HG03442 (cell line): Measurements from ENCODE around the gene TMEM245.
"Not testable (repeated sequence)": the region's sequence is repeated elsewhere in the genome, so short reads cannot be mapped to it uniquely, and the experiment has no call there.

Experiments used
- ATAC-seq: cut with Tn5 transposase; IDR thresholded peaks from one replicate; pipeline ENCODE4 v1.9.1; 2021; ENCODE audit warnings: mild to moderate bottlenecking, moderate library complexity; ENCODE audit not compliant: unreplicated experiment

Gene TMEM245

DNA sequence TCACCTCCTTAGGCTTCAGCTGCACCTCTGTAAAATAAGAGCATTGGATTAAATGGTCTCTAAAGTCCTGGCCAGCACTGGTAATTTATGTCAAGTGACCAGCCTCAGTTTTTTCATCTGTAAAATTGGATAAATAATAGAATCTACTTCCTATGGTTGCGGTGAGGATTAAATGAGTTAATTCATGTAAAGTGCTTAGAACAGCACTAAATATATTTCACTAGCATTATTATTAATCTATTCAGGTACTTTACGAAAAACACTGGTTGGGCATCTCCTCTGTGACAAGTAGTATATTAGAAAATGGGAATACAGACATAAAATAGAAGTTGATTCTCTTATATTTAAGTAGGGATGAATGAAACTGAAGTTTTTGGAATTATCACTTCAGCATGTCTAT is 13.8 kb upstream of the TMEM245 start:
- ATAC-seq = no peak

DNA sequence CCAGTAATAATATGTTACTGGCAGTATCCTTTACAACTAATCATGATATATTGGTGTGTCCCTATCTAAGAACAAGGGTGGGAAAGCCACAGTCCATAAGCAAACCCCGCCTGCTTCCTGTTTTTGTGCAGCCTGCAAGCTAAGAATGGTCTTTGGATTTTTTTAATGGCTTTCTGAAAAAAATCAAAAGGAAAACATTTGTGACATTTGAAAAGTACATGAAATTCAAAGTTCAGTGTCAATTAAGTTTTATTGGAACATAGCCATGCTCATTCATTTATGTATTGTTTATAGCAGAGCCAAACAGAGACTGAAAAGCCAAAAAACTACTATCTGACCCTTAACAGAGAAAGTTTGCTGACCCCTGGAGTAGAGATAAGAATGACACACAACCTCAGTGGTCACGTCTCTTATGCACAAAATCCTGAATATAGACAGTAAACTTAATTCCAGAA is 12.8 kb upstream of the TMEM245 start:
- no peak for ATAC-seq

GRCh38 chr9:109129470-109130197 is 9.9 kb upstream of the TMEM245 start:
- no peak for ATAC-seq

- not testable (repeated sequence) for ATAC-seq
Measured at GRCh38 chr9:109126671-109127070, 6.9 kb upstream of the TMEM245 start.

DNA sequence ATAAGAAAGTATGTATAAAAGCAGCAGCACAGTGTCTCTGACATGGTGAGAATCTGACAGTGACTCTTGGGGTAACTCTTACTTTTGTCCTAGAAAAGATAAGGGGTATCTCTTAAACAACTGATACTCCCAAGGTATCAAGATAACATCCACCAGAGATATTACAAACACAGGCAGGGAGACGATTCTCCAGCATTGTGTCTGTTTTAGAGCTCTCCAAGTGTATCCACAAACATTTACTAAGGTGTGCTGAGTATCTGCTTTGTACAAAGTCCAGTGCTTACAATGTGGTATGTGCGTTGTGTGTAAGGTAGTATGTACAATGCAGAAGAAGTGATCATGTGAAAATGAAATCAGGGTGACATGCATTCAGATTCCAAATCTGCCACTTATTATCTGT is 4.4 kb upstream of the TMEM245 start:
- ATAC-seq = no peak

GRCh38 chr9:109122726-109123621 is 3.2 kb upstream of the TMEM245 start:
- peak; percentile 26 for ATAC-seq

GRCh38 chr9:109121232-109121796 is 1.6 kb upstream of the TMEM245 start:
- ATAC-seq = no peak

- ATAC-seq = no peak
Measured at GRCh38 chr9:109120204-109120789, 550 bp upstream of the TMEM245 start.

GRCh38 chr9:109118808-109119438 is 824 bp downstream of the TMEM245 start:
- no peak for ATAC-seq

GRCh38 chr9:109117856-109118807 is 1.6 kb downstream of the TMEM245 start:
- ATAC-seq = no peak

GRCh38 chr9:109115931-109116526 is 3.7 kb downstream of the TMEM245 start:
- no peak for ATAC-seq

DNA sequence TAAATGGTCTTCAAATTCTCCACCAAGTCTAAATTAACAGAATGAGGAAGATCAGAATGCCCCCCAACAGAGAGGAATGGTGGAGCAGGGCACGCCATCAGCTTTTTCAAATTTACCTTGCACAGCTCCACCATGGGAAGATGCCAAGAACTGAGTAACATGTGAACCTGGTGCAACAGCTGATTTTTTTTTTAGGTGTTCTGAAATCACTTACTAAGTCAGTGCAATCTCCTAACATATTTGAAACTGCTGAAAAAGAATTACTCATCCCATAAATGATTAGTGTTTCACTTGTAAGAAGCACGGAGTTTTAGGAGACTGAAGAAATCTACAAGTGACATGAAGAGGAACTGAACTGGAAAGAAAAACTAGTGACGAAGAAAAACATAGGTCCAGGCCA is 5.1 kb downstream of the TMEM245 start:
- ATAC-seq = no peak

DNA sequence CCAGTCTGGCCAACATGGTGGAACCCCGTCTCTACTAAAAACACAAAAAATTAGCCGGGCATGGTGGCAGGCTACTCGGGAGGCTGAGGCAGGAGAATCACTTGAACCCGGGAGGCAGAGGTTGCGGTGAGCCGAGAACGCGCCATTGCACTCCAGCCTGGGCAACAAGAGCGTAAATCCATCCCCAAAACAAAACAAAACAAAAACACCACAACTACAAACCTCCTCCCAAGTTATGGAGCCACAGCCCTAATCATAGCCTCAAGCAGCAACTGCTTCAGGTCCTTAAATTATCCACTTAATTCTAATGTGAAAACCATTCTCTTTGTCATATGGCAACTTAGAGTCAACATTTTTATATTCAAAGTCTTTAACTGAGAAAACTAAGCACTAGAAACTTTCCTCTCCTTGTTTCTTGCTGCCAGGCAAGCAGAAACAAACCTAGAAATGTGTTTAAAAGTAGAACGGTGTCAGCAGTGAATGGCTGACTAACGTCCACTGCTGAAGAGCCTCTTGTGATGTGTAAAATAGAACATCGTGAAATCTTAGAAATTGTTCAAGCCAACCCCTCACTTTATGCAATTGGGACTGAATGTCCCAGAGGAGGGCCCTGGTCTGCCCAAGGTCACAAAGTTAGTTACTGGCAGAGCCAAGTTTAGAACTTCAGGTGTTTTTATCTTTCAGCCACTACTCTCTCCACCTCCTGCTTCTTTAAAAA is 5.7 kb downstream of the TMEM245 start:
- ATAC-seq = no peak

DNA sequence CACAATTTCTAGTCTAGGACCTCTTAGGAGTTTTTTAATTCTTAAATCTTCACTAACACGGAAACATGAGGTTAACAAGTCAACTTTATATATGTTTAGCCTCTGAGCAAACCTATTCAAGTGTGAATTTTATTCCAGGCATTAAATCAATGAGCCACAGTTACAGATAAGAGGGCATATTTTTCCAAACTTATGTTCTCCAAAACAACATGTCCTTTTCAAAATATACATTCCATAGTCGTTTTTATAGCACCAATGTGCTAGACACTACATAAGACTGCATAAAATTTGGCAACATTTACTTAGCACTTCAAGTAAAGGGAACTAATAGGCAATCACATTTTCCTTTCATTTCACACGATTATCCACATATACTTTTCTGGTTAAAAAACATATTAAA is 6.5 kb downstream of the TMEM245 start:
- no peak for ATAC-seq

DNA sequence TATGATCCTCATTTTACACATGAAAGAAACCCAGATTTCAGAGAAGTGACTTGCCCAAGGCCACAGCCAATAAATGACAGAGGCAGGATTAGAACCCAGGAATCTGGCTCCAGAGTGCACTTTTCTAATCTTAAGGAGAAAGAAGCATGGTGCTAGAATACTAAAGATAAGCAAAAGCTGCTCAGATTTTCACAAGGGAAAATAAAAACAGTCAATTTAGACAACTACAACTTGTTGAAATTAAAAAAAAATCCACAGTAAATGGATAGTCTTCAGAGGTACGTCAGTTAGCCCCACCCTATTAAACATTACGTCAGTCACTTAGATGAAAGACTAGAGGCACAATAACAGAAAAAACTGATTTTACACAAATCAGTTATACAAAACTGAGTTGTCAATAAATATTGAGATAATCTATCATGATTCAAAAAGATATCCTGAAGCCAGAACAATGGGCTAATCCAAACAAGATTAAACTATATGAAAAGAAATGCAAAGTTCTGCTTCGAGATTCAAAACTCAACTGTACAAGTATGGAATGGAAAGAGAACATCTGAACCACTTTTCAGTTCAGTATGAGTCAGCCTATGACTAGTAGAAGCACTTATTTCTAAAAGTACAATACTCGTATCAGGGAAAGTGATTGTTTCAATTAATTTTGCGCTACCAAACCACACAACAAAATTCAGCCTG is 9.3 kb downstream of the TMEM245 start:
- ATAC-seq = peak; percentile 88

- no peak for ATAC-seq
Measured at GRCh38 chr9:109109967-109110328, 9.8 kb downstream of the TMEM245 start.

- no peak for ATAC-seq
Measured at GRCh38 chr9:109108318-109108717, 11.4 kb downstream of the TMEM245 start.
